HL-60 (cell line): ENCODE results near the gene UBFD1.

Experiments used
- CTCF ChIP-seq: IDR thresholded peaks from one replicate; pipeline ENCODE4 v1.5.1; 2011; ENCODE audit warnings: low read length, control low read depth, inconsistent platforms; ENCODE audit not compliant: insufficient read depth
- POLR2AphosphoS5 ChIP-seq: IDR thresholded peaks from 2 replicates; pipeline ENCODE4 v1.6.1; 2012; ENCODE audit warnings: low read depth

GRCh38 chr16:23527961-23528643 lies 29.4 kb upstream of the UBFD1 start:
- TF ChIP-seq CTCF, result no peak
- TF ChIP-seq POLR2AphosphoS5, result no peak
